HCT116 (cell line): ENCODE data around the gene KIF18B. TPM values are rescaled to one million over a fixed set of nuclear protein-coding genes. Genes with fewer than 3 reads are reported as not detected.

ENCODE experiments used
- ATAC-seq: fragments of 200-7000 bp; cut with Tn5 transposase; 2 replicates; pipeline ENCODE4 v1.9.1; 2020; ENCODE audit warnings: mild to moderate bottlenecking, moderate library complexity
- BruUV-seq: library from RNA; stranded (reverse); fragments of 400-500 nt; replicated peaks from 2 replicates; lab custom pipeline; 2021; lab: Mats Ljungman, UMichigan
- CTCF ChIA-PET: fragments of 300-600 bp; sonication (Branson Sonifier 250); formaldehyde crosslinking; loops from one replicate; lab custom pipeline; 2021; ENCODE audit warnings: antibody characterized with exemption; lab: Charles Lee
- POLR2A ChIA-PET: fragments of 300-600, 350-600 bp; sonication (Branson Sonifier 250); formaldehyde crosslinking; loops from one replicate; lab custom pipeline; 2021; ENCODE audit warnings: antibody characterized with exemption; lab: Charles Lee
- RAD21 ChIA-PET, 2 experiments: fragments of 300-600 bp; sonication (Branson Sonifier 250); formaldehyde crosslinking; loops; one replicate each; lab custom pipeline; 2023; ENCODE audit warnings: low total read pairs in 2 of 2; ENCODE audit not compliant: uncharacterized antibody in 2 of 2, unreplicated experiment in 2 of 2, low non-redundant PET in 1 of 2; lab: Charles Lee
- DNase-seq: peaks from one replicate; pipeline ENCODE4 v3.0.0-alpha.2; 2010; ENCODE audit warnings: low read depth, low spot score
- H2AFZ ChIP-seq: fragments of 200-600 bp; shearing (Covaris generic), sonication (generic); 2 replicates; pipeline ENCODE4 v1.6.1; 2017; ENCODE audit warnings: low read depth, mixed run types, mixed read lengths, antibody characterized with exemption, low read length; ENCODE audit not compliant: poor library complexity, severe bottlenecking
- H3K27ac ChIP-seq: 2 replicates; pipeline ENCODE4 v1.5.1; 2012; ENCODE audit warnings: low read depth, low read length
- H3K27me3 ChIP-seq: fragments of 200-600 bp; sonication (generic); 2 replicates; pipeline ENCODE4 v1.6.1; 2016; ENCODE audit warnings: mixed run types, low read length, mixed read lengths; ENCODE audit not compliant: insufficient read depth
- H3K36me3 ChIP-seq, 2 experiments: fragments of 200-500 bp in 1 of 2; fragments of 200-600 bp in 1 of 2; sonication (Bioruptor generic) in 1 of 2; sonication (generic) in 1 of 2; 2 replicates each; pipeline versions ENCODE4 v1.5.1 to v1.6.1; 2014 to 2016; ENCODE audit warnings: low read length in 2 of 2, inconsistent platforms in 1 of 2, mixed read lengths in 1 of 2, mixed run types in 1 of 2; ENCODE audit not compliant: insufficient read depth in 2 of 2, control insufficient read depth in 1 of 2
- H3K4me1 ChIP-seq, 2 experiments: fragments of 200-600 bp in 1 of 2; sonication (generic) in 1 of 2; 2 replicates each; pipeline versions ENCODE4 v1.5.1 to v1.6.1; 2012 to 2017; ENCODE audit warnings: low read length in 2 of 2, inconsistent platforms in 1 of 2, mild to moderate bottlenecking in 1 of 2, mixed read lengths in 1 of 2, mixed run types in 1 of 2, moderate library complexity in 1 of 2; ENCODE audit not compliant: insufficient read depth in 2 of 2, control insufficient read depth in 1 of 2
- H3K4me2 ChIP-seq: fragments of 200-600 bp; sonication (generic); 2 replicates; pipeline ENCODE4 v1.6.1; 2017; ENCODE audit warnings: mixed run types, low read length, mixed read lengths
- H3K4me3 ChIP-seq, 2 experiments: fragments of 200-600 bp in 1 of 2; sonication (generic) in 1 of 2; replicated peaks in 1 of 2; 2 replicates each; pipeline ENCODE4 v1.5.1; 2011 to 2016; ENCODE audit warnings: low read length in 2 of 2, control low read depth in 1 of 2, low read depth in 1 of 2, mild to moderate bottlenecking in 1 of 2, mixed read lengths in 1 of 2, mixed run types in 1 of 2
- H3K79me2 ChIP-seq: fragments of 200-600 bp; sonication (generic); 2 replicates; pipeline ENCODE4 v1.6.1; 2017; ENCODE audit warnings: mild to moderate bottlenecking, mixed run types, low read length, moderate library complexity, mixed read lengths; ENCODE audit not compliant: insufficient read depth
- H3K9ac ChIP-seq: fragments of 200-600 bp; sonication (generic); 2 replicates; pipeline ENCODE4 v1.6.1; 2016; ENCODE audit warnings: low read length, mixed read lengths
- H3K9me2 ChIP-seq: fragments of 200-600 bp; sonication (generic), shearing (Covaris generic); 2 replicates; pipeline ENCODE4 v1.6.1; 2017; ENCODE audit warnings: mixed run types, mild to moderate bottlenecking, moderate library complexity; ENCODE audit not compliant: insufficient read depth
- H3K9me3 ChIP-seq, 2 experiments: fragments of 200-500 bp in 1 of 2; fragments of 200-600 bp in 1 of 2; sonication (Bioruptor generic) in 1 of 2; sonication (generic) in 1 of 2; 2 replicates each; pipeline ENCODE4 v1.6.1; 2014 to 2017; ENCODE audit warnings: low read length in 2 of 2, mixed read lengths in 2 of 2, inconsistent platforms in 1 of 2, low read depth in 1 of 2, mild to moderate bottlenecking in 1 of 2, mixed run types in 1 of 2, moderate library complexity in 1 of 2; ENCODE audit not compliant: control insufficient read depth in 1 of 2, insufficient read depth in 1 of 2
- H4K20me1 ChIP-seq: fragments of 200-600 bp; sonication (generic), shearing (Covaris generic); 2 replicates; pipeline ENCODE4 v1.6.1; 2017; ENCODE audit warnings: mixed run types, mild to moderate bottlenecking, moderate library complexity; ENCODE audit not compliant: insufficient read depth
- CEBPB ChIP-seq: IDR thresholded peaks from 2 replicates; pipeline ENCODE4 v1.6.1; 2012; ENCODE audit warnings: low read depth
- EZH2phosphoT487 ChIP-seq: fragments of 200-600 bp; IDR thresholded peaks from 2 replicates; pipeline ENCODE4 v1.6.1; 2018; ENCODE audit warnings: antibody characterized with exemption, borderline replicate concordance
- JUND ChIP-seq: IDR thresholded peaks from 2 replicates; pipeline ENCODE4 v1.6.1; 2012
- POLR2AphosphoS5 ChIP-seq: IDR thresholded peaks from 2 replicates; pipeline ENCODE4 v1.6.1; 2011; ENCODE audit warnings: mild to moderate bottlenecking, low read depth, low read length, moderate library complexity
- RAD21 ChIP-seq: IDR thresholded peaks from 2 replicates; pipeline ENCODE4 v1.6.1; 2012; ENCODE audit warnings: low read depth, mild to moderate bottlenecking
- SP1 ChIP-seq: IDR thresholded peaks from 2 replicates; pipeline ENCODE4 v1.6.1; 2012; ENCODE audit warnings: low read depth
- TCF7L2 ChIP-seq: IDR thresholded peaks from 2 replicates; pipeline ENCODE4 v1.7.0; 2011; ENCODE audit warnings: borderline replicate concordance, inconsistent platforms; ENCODE audit not compliant: insufficient read depth, insufficient read length; ENCODE audit errors: extremely low read depth
- intact Hi-C: fragments of 100-400 bp; cut with micrococcal nuclease; formaldehyde crosslinking; loops from 2 replicates; pipeline ENCODE4 v1.10.0; 2022
- total RNA-seq: library from RNA; stranded (reverse); gene quantifications from one replicate; pipeline ENCODE4 v1.2.1, GENCODE V29; 2021; ENCODE audit not compliant: unreplicated experiment
- TF ChIP-seq, protein P1 (sequence below): IDR thresholded peaks from 2 replicates; pipeline ENCODE4 v1.6.1; 2012; ENCODE audit warnings: low read depth

The KIF18B gene
- total RNA-seq, 1 experiment from 2014 or later, result 76.4 TPM

DNA sequence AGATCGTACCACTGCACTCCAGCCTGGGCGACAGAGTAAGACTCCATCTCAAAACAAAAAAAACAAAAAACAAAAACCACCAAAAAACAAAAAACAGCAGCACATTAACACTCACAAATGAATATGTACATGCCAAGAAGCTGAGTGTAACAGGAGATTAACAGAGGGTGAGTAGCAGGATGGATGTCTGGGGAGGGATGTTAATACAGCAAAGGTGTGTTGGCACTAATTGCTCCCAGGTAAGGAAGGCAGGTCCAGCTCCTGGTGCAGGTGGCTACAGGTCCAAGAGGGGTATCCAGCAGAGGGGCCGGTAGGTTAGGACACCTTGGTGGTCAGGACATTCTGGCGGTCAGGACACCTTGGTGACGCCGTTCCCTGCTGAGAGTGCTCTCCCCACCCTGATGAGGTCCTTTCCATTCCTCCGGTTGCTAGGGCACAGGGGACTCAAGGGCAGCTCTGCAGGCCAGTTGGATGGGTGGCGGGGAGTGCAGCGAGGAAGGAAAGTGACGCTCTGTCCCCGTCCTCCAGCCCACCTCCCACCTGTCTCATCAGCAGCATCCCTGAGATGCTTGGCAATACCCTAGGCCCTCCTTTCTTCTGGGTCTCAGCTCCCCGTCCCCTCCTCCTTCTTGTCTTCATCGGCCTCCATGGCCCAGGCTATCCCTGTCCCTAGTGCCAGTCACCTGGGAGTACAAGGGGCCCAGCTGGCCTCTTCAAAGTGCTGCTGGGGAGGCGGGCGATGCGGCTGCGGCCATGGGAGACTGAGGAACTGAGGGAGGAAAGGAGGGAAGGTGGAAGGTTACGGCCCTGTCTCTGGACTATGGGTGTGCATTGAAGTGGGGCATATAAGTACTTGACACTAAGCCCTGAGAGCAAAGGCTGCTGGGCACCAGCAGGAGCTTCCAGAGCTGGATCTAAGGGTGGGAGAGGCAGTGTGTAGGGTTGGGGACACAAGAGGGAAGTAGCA lies 21.6 kb downstream of the KIF18B start (continued):
- no peak for TF ChIP-seq TCF7L2

GRCh38 chr17:44924107-44924544 lies 23.4 kb downstream of the KIF18B start:
- no peaks in the 10 kb centered on the region for H4K20me1 ChIP-seq

More at GRCh38 chr17:44924107-44924544, 23.4 kb downstream of the KIF18B start:
- H3K4me3 ChIP-seq, result no peak overlapping the region
- ATAC-seq, result no peak
- H3K79me2 ChIP-seq, result no peaks in the 10 kb centered on the region
- no peaks in the 10 kb centered on the region for H3K27me3 ChIP-seq
- no peak overlapping the region for H3K27ac ChIP-seq
- H3K4me1 ChIP-seq, result peaks cover 0 to 8% of the 10 kb centered on the region in 2 experiments; a peak in 2 of 4 replicates
- no peak for DNase-seq
- CTCF ChIA-PET, result no interaction called here
- H3K9me3 ChIP-seq, result no peaks in the 10 kb centered on the region
- BruUV-seq, result TSS peak; percentile 17
- no peak overlapping the region for H2AFZ ChIP-seq
- H3K36me3 ChIP-seq, result peaks cover 26 to 34% of the 10 kb centered on the region in 2 experiments
- no peak overlapping the region for H3K4me2 ChIP-seq
- POLR2A ChIA-PET, result no interaction called here
- intact Hi-C loops, result no loop called here
- no peak overlapping the region for H3K9ac ChIP-seq
- TF ChIP-seq SP1, result no peak
- TF ChIP-seq RAD21, result no peak
- no peak for TF ChIP-seq CEBPB
- no peak for TF ChIP-seq TCF7L2
- no peak for TF ChIP-seq EZH2phosphoT487
- peak; percentile 31; the same call in 1 of the 2 replicates for TF ChIP-seq JUND
- TF ChIP-seq POLR2AphosphoS5, result peak; percentile 43; the same call in 1 of the 2 replicates
- TF ChIP-seq, protein P1, sequence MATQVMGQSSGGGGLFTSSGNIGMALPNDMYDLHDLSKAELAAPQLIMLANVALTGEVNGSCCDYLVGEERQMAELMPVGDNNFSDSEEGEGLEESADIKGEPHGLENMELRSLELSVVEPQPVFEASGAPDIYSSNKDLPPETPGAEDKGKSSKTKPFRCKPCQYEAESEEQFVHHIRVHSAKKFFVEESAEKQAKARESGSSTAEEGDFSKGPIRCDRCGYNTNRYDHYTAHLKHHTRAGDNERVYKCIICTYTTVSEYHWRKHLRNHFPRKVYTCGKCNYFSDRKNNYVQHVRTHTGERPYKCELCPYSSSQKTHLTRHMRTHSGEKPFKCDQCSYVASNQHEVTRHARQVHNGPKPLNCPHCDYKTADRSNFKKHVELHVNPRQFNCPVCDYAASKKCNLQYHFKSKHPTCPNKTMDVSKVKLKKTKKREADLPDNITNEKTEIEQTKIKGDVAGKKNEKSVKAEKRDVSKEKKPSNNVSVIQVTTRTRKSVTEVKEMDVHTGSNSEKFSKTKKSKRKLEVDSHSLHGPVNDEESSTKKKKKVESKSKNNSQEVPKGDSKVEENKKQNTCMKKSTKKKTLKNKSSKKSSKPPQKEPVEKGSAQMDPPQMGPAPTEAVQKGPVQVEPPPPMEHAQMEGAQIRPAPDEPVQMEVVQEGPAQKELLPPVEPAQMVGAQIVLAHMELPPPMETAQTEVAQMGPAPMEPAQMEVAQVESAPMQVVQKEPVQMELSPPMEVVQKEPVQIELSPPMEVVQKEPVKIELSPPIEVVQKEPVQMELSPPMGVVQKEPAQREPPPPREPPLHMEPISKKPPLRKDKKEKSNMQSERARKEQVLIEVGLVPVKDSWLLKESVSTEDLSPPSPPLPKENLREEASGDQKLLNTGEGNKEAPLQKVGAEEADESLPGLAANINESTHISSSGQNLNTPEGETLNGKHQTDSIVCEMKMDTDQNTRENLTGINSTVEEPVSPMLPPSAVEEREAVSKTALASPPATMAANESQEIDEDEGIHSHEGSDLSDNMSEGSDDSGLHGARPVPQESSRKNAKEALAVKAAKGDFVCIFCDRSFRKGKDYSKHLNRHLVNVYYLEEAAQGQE, result no peak
- no peaks in the 10 kb centered on the region for H3K9me2 ChIP-seq
- RAD21 ChIA-PET, result no interaction called here
